Trophoblast cell (in vitro differentiated cells and primary cell): ENCODE results near the gene KRTAP4-11.
A peak's percentile ranks its signal among the peaks of the same experiment; 100 is the strongest.
"Not testable (repeated sequence)": the region's sequence is repeated elsewhere in the genome, so short reads cannot be mapped to it uniquely, and the experiment has no call there.

Source experiments
- DNase-seq, 2 donors: peaks; one replicate each; pipeline ENCODE4 v3.0.0-alpha.2; 2016
- H2AFZ ChIP-seq: 2 replicates; pipeline ENCODE4 v1.6.1; 2013; ENCODE audit warnings: low read length, moderate library complexity, mild to moderate bottlenecking; ENCODE audit not compliant: insufficient read depth, poor library complexity
- H2AK5ac ChIP-seq: 2 replicates; pipeline ENCODE4 v1.6.1; 2013; ENCODE audit warnings: mild to moderate bottlenecking, low read length
- H2BK120ac ChIP-seq: 2 replicates; pipeline ENCODE4 v1.6.1; 2013; ENCODE audit warnings: low read length, mild to moderate bottlenecking, moderate library complexity; ENCODE audit not compliant: insufficient read depth, poor library complexity
- H2BK12ac ChIP-seq: 2 replicates; pipeline ENCODE4 v1.6.1; 2013; ENCODE audit warnings: mild to moderate bottlenecking, low read length, moderate library complexity
- H2BK5ac ChIP-seq: 2 replicates; pipeline ENCODE4 v1.6.1; 2013; ENCODE audit warnings: low read length, low read depth, moderate library complexity, mild to moderate bottlenecking; ENCODE audit not compliant: poor library complexity
- H3K14ac ChIP-seq: 2 replicates; pipeline ENCODE4 v1.6.1; 2013; ENCODE audit warnings: mild to moderate bottlenecking, low read length
- H3K18ac ChIP-seq: 2 replicates; pipeline ENCODE4 v1.6.1; 2013; ENCODE audit warnings: mild to moderate bottlenecking, low read length
- H3K23ac ChIP-seq: 2 replicates; pipeline ENCODE4 v1.6.1; 2013; ENCODE audit warnings: low read length
- H3K27ac ChIP-seq: 2 replicates; pipeline ENCODE4 v1.5.1; 2013; ENCODE audit warnings: low read depth, mild to moderate bottlenecking, inconsistent platforms, low read length, moderate library complexity
- H3K27me3 ChIP-seq: 2 replicates; pipeline ENCODE4 v1.6.1; 2013; ENCODE audit warnings: inconsistent platforms, mild to moderate bottlenecking, low read length, moderate library complexity; ENCODE audit not compliant: insufficient read depth
- H3K36me3 ChIP-seq, 2 experiments: 1 replicate in 1 of 2; 2 replicates in 1 of 2; pipeline ENCODE4 v1.6.1; 2013; ENCODE audit warnings: low read length in 2 of 2, mild to moderate bottlenecking in 2 of 2, moderate library complexity in 1 of 2; ENCODE audit not compliant: insufficient read depth in 2 of 2, control insufficient read depth in 1 of 2
- H3K4ac ChIP-seq: 2 replicates; pipeline ENCODE4 v1.6.1; 2013; ENCODE audit warnings: low read depth, mild to moderate bottlenecking, low read length, moderate library complexity
- H3K4me1 ChIP-seq, 2 experiments: 1 replicate in 1 of 2; 2 replicates in 1 of 2; pipeline ENCODE4 v1.6.1; 2013; ENCODE audit warnings: low read length in 2 of 2, mild to moderate bottlenecking in 2 of 2, moderate library complexity in 1 of 2; ENCODE audit not compliant: insufficient read depth in 2 of 2, control insufficient read depth in 1 of 2
- H3K4me2 ChIP-seq: 2 replicates; pipeline ENCODE4 v1.6.1; 2013; ENCODE audit warnings: inconsistent platforms, mild to moderate bottlenecking, low read length, moderate library complexity
- H3K4me3 ChIP-seq: 2 replicates; pipeline ENCODE4 v1.5.1; 2013; ENCODE audit warnings: mild to moderate bottlenecking, low read depth, low read length, inconsistent platforms
- H3K79me1 ChIP-seq: one replicate; pipeline ENCODE4 v1.6.1; 2013; ENCODE audit warnings: low read length
- H3K79me2 ChIP-seq: 2 replicates; pipeline ENCODE4 v1.6.1; 2013; ENCODE audit warnings: low read length, mild to moderate bottlenecking; ENCODE audit not compliant: control insufficient read depth, insufficient read depth, poor library complexity
- H3K9ac ChIP-seq: 2 replicates; pipeline ENCODE4 v1.6.1; 2013; ENCODE audit warnings: mild to moderate bottlenecking, low read length
- H3K9me3 ChIP-seq: 2 replicates; pipeline ENCODE4 v1.6.1; 2013; ENCODE audit warnings: low read depth, mild to moderate bottlenecking, control low read depth, inconsistent platforms, low read length; ENCODE audit not compliant: insufficient read depth
- H4K12ac ChIP-seq: 2 replicates; pipeline ENCODE4 v1.6.1; 2013; ENCODE audit warnings: low read depth, mild to moderate bottlenecking, low read length, moderate library complexity
- H4K8ac ChIP-seq: 2 replicates; pipeline ENCODE4 v1.6.1; 2013; ENCODE audit warnings: low read depth, mild to moderate bottlenecking, low read length, moderate library complexity
- H4K91ac ChIP-seq: one replicate; pipeline ENCODE4 v1.6.1; 2013; ENCODE audit warnings: low read depth, mild to moderate bottlenecking, low read length, moderate library complexity
- WGBS: extraction: QIAGEN DNeasy Blood & Tissue Kit; methylation state at CpG from one replicate; pipeline ENCODE4 v1.1.7; 2013; ENCODE audit warnings: missing lambda C conversion rate; ENCODE audit not compliant: insufficient read length, insufficient coverage; ENCODE audit errors: extremely low coverage; 5-methylcytosine and 5-hydroxymethylcytosine counted together

The KRTAP4-11 gene

GRCh38 chr17:41160190-41160589 lies 42.0 kb upstream of the KRTAP4-11 start:
- not testable (repeated sequence) for H2AK5ac ChIP-seq, H2BK5ac ChIP-seq, H3K4me1 ChIP-seq, H3K14ac ChIP-seq, H3K18ac ChIP-seq, H3K4me3 ChIP-seq, H3K4ac ChIP-seq, H3K4me2 ChIP-seq, H3K23ac ChIP-seq, H4K12ac ChIP-seq, H2AFZ ChIP-seq, H3K79me1 ChIP-seq, H3K79me2 ChIP-seq, H2BK120ac ChIP-seq, H3K9me3 ChIP-seq, H2BK12ac ChIP-seq, H3K27me3 ChIP-seq, H3K36me3 ChIP-seq, H4K8ac ChIP-seq, H4K91ac ChIP-seq, DNase-seq, H3K9ac ChIP-seq, H3K27ac ChIP-seq
- no CpG with 5 or more reads among the region's 3 CpGs for WGBS

GRCh38 chr17:41153856-41154255 lies 35.7 kb upstream of the KRTAP4-11 start:
- H3K79me1 ChIP-seq: no peaks in the 10 kb centered on the region
- H3K18ac ChIP-seq: no peak overlapping the region
- no peak overlapping the region for H4K91ac ChIP-seq
- H3K79me2 ChIP-seq: no peaks in the 10 kb centered on the region
- no peak overlapping the region for H3K4me2 ChIP-seq
- no peaks in the 10 kb centered on the region for H3K4me1 ChIP-seq
- no peak overlapping the region for H3K4ac ChIP-seq
- H3K23ac ChIP-seq: no peak overlapping the region
- WGBS: no CpG with 5 or more reads among the region's 2 CpGs
- H2AFZ ChIP-seq: no peak overlapping the region
- DNase-seq: no peak
- H3K9me3 ChIP-seq: no peaks in the 10 kb centered on the region
- no peak overlapping the region for H4K8ac ChIP-seq
- H4K12ac ChIP-seq: no peak overlapping the region
- no peak overlapping the region for H3K9ac ChIP-seq
- no peak overlapping the region for H3K4me3 ChIP-seq
- no peak overlapping the region for H3K27ac ChIP-seq
- no peak overlapping the region for H2BK5ac ChIP-seq
- H2BK12ac ChIP-seq: no peak overlapping the region
- no peak overlapping the region for H2BK120ac ChIP-seq
- no peak overlapping the region for H2AK5ac ChIP-seq
- H3K27me3 ChIP-seq: no peaks in the 10 kb centered on the region
- H3K36me3 ChIP-seq: no peaks in the 10 kb centered on the region
- H3K14ac ChIP-seq: no peak overlapping the region

- Histone ChIP-seq H3K23ac (no peak overlapping the region), H3K27me3 (no peaks in the 10 kb centered on the region), H3K9me3 (no peaks in the 10 kb centered on the region), H3K9ac (no peak overlapping the region), H3K27ac (no peak overlapping the region), H3K79me2 (no peaks in the 10 kb centered on the region), H3K14ac (no peak overlapping the region), H3K79me1 (no peaks in the 10 kb centered on the region), H2BK120ac (no peak overlapping the region), H4K91ac (no peak overlapping the region), H2AK5ac (no peak overlapping the region), H4K8ac (no peak overlapping the region), H3K4me3 (no peak overlapping the region), H2BK5ac (no peak overlapping the region), H3K4ac (no peak overlapping the region), H2BK12ac (no peak overlapping the region), H3K4me1 (no peaks in the 10 kb centered on the region), H4K12ac (no peak overlapping the region), H3K18ac (no peak overlapping the region), H2AFZ (no peak overlapping the region), H3K4me2 (no peak overlapping the region), H3K36me3 (no peaks in the 10 kb centered on the region)
- no CpG with 5 or more reads among the region's 2 CpGs for WGBS
- DNase-seq: no peak
These were observed 33.4 kb upstream of the KRTAP4-11 start for GRCh38 chr17:41151525-41151924.

- H3K14ac ChIP-seq: no peak overlapping the region
- no peak overlapping the region for H3K4me2 ChIP-seq
- no peaks in the 10 kb centered on the region for H3K79me2 ChIP-seq
- no peak overlapping the region for H3K27ac ChIP-seq
- no peak overlapping the region for H3K23ac ChIP-seq
- H3K27me3 ChIP-seq: no peaks in the 10 kb centered on the region
- no peak overlapping the region for H2BK12ac ChIP-seq
- WGBS: no CpG with 5 or more reads among the region's 4 CpGs
- no peak overlapping the region for H4K91ac ChIP-seq
- no peaks in the 10 kb centered on the region for H3K4me1 ChIP-seq
- H2BK120ac ChIP-seq: no peak overlapping the region
- H3K4me3 ChIP-seq: no peak overlapping the region
- H3K4ac ChIP-seq: no peak overlapping the region
- H4K8ac ChIP-seq: no peak overlapping the region
- no peaks in the 10 kb centered on the region for H3K9me3 ChIP-seq
- H3K18ac ChIP-seq: no peak overlapping the region
- H4K12ac ChIP-seq: no peak overlapping the region
- no peak overlapping the region for H3K9ac ChIP-seq
- H2BK5ac ChIP-seq: no peak overlapping the region
- H3K79me1 ChIP-seq: no peaks in the 10 kb centered on the region
- peak; percentile 61 to 79 for DNase-seq
- H2AFZ ChIP-seq: no peak overlapping the region
- H3K36me3 ChIP-seq: no peaks in the 10 kb centered on the region
- no peak overlapping the region for H2AK5ac ChIP-seq
These were observed 31.9 kb upstream of the KRTAP4-11 start for GRCh38 chr17:41150026-41150425.
